GM19240 (cell line): ENCODE results near the gene FBP1.
"Not testable (repeated sequence)": the region's sequence is repeated elsewhere in the genome, so short reads cannot be mapped to it uniquely, and the experiment has no call there.

Experiments used
- DNase-seq: peaks from one replicate; pipeline ENCODE4 v3.0.0; 2011; ENCODE audit warnings: low spot score; ENCODE audit not compliant: insufficient read length

FBP1 gene

DNA sequence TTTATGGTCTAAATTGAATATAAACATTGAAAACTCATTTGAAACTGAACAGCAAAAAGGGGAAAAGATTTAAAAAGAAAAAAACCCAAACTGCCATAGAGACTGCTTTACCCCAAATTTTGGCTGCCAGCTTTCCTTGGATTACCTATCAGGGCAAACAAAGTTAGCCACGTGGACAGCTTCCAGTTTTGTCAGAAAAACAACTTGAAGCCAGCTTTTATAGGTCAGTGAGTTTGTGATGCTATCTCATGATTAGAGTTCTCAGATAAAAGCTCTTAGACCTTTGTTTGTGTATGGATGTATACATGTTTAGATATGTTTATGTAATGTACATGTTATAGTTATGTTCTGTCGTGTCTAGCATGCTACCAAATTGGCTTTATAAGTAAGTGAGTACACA is 61.7 kb downstream of the FBP1 start:
- DNase-seq, result no peak

DNA sequence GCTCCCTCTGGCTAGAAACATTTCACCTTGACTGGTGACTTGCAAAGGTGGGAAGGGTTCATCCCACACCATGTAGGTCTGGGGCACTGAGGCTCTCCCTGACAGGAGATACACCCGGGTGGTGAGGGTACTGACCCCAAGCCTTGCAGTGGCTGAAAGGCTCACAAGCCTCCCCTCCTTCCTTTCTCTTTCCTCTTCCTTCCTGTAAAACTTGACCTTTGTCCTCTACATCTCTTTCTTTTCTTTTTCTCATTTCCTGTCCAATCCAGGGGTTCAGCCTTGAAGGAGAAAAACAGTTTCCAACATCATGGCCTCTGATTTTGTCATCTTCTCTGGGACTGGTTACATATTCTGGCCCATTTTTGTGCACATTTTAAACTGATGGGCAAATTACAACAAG is 62.3 kb downstream of the FBP1 start:
- DNase-seq, result no peak

GRCh38 chr9:94576131-94576530 is 63.2 kb downstream of the FBP1 start:
- DNase-seq, result no peak

GRCh38 chr9:94568972-94569712 is 70.2 kb downstream of the FBP1 start:
- no peak for DNase-seq

DNA sequence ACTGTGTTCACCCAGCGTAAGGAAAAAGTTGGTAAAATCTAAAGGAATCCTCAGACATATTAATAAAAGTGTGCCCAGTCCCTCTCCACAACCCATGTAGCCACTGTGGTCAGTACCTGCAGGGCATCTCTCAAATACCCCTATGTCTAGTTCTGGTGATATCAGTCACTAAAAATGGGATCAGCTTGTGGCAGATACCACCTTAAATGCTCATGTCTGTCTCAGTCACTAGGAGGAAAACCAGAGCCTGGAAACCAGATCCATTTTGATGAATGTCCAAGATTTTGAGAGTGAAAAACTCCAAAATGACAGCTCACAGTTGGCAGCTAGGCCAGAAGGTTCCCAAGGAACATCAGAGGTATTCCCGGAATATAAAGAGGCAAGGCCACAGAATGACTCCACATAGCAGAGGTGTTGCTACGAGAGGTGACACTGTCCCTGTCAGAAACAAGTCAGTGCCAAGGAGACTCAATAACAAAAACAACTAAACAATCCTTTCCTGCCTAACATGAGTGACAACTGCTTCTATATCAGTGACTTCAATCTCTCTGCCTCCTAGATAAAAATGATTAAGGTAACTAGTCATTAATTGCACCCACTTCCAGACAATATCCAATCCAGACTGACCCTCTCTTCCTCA is 70.9 kb downstream of the FBP1 start:
- DNase-seq, result no peak

- DNase-seq, result no peak
Observed at GRCh38 chr9:94567271-94567670, 72.0 kb downstream of the FBP1 start.

- DNase-seq, result no peak
Observed at GRCh38 chr9:94566550-94566949, 72.8 kb downstream of the FBP1 start.

GRCh38 chr9:94564279-94564678 is 75.0 kb downstream of the FBP1 start:
- DNase-seq, result not testable (repeated sequence)

- no peak for DNase-seq
Observed at GRCh38 chr9:94563548-94563947, 75.8 kb downstream of the FBP1 start.

- DNase-seq, result no peak
Observed at GRCh38 chr9:94560237-94560636, 79.1 kb downstream of the FBP1 start.

GRCh38 chr9:94557376-94557775 is 81.9 kb downstream of the FBP1 start:
- DNase-seq, result no peak

DNA sequence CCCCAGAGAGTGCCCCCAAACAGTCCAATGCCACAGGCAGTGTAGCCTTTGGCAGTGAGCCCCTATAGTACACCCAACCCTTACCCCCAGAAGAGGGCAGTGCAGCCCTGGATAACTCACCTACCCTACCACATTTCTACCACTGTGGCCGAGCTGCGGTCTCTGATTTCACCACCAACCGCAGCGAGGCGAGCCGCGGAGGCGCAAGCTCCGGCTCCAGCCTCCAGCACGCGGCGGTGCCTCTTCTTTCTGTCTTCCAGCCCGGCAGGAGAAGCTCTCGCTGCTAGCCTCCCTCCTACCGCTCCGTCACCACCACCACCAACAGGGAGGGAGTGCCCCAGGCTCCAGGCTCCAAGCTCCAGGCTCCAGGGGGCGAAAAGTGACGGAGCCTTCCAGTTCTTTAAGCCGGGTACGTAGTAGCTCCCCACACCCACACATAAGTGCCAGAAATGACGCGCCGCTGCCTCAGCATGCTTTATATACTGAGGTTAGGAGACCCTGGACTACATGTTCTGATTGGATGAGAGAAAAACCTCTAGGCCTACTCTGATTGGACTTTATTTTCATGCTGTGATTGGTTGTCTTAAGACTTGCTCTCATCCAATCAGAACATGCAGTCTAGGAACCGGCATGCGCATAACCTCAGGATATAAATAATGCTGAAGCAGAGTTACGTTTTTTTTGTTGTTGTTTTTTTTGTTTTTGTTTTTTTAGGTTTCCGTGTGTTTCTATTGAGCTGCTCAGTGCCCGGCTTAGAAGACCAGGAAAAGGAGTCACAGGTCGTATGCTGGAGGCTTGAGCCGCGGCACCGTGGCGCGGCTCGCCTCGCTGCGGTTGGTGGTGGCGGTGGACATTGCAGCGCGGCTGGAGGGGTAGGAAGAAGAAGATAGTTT is 84.6 kb downstream of the FBP1 start, which contains the start of gene PCAT7:
TSS of gene PCAT7 (plus strand) at position 645 of the 893 bp plus-strand sequence.
- no peak for DNase-seq

- DNase-seq, result no peak
Observed at GRCh38 chr9:94554078-94554438, 85.3 kb downstream of the FBP1 start.
